Psoas muscle (tissue), 8 donors: Measurements from ENCODE around the gene IFI30. TPM values are rescaled to one million over a fixed set of nuclear protein-coding genes. Genes with fewer than 3 reads are reported as not detected.

Experiments used
- ATAC-seq, 4 donors: fragments of 200-7000 bp; cut with Tn5 transposase; one replicate each; pipeline ENCODE4 v1.9.1; 2020; ENCODE audit warnings: moderate library complexity in 3 of 4, mild to moderate bottlenecking in 2 of 4
- DNase-seq, 2 donors: peaks; one replicate each; pipeline ENCODE4 v3.0.0-alpha.2; 2020
- H3K27ac ChIP-seq: fragments of 200-600 bp; one replicate; pipeline ENCODE4 v1.8.0; 2022
- H3K27me3 ChIP-seq, 3 donors: fragments of 200-600 bp in 1 of 3; one replicate each; pipeline versions ENCODE4 v1.6.1 to v1.8.0; 2013 to 2022; ENCODE audit warnings: low read length in 2 of 3, mild to moderate bottlenecking in 2 of 3, moderate library complexity in 1 of 3; ENCODE audit not compliant: insufficient read depth in 3 of 3
- H3K36me3 ChIP-seq, 2 donors: fragments of 200-600 bp in 1 of 2; one replicate each; pipeline versions ENCODE4 v1.6.1 to v1.8.0; 2013 to 2022; ENCODE audit warnings: low read depth in 1 of 2, mild to moderate bottlenecking in 1 of 2, moderate library complexity in 1 of 2; ENCODE audit not compliant: insufficient read depth in 1 of 2
- H3K4me1 ChIP-seq: fragments of 200-600 bp; one replicate; pipeline ENCODE4 v1.8.0; 2022
- H3K4me3 ChIP-seq: fragments of 200-600 bp; one replicate; pipeline ENCODE4 v1.8.0; 2022; ENCODE audit warnings: mild to moderate bottlenecking
- H3K9me3 ChIP-seq: fragments of 200-600 bp; one replicate; pipeline ENCODE4 v1.8.0; 2022
- WGBS, 3 donors: extraction: QIAGEN DNeasy Blood & Tissue Kit; methylation state at CpG; one replicate each; pipeline versions ENCODE4 v1.1.6 to v1.1.7; 2013; 5-methylcytosine and 5-hydroxymethylcytosine counted together
- intact Hi-C, 2 donors: fragments of 100-400 bp; cut with DNase I; formaldehyde crosslinking; loops; one replicate each; pipeline versions ENCODE4 v1.11.0 to v1.14.2; 2022
- polyA plus RNA-seq, 3 donors: library from polyadenylated mRNA; stranded (reverse); fragments of 200-250 nt; gene quantifications; one replicate each; pipeline ENCODE4 v1.2.3, GENCODE V29; 2013
- total RNA-seq, 4 donors: library from RNA; stranded (reverse); fragmentation: NEBNext Ultra II Directional in 2 of 4; extraction: Animal tissue kit (Norgen Biotek cat#: 25700) in 2 of 4; gene quantifications; one replicate each; pipeline versions ENCODE4 v1.2.1 to v1.2.4, GENCODE V29; 2021 to 2023
- TF ChIP-seq, protein P1 (sequence below): fragments of 200-600 bp; IDR thresholded peaks from one replicate; pipeline ENCODE4 v1.8.0; 2022; ENCODE audit warnings: antibody characterized with exemption
- donor health status: healthy with polysubstance abuse.
- donor health status: DM: no; HTN: no; CAD: no; lungs with moderate emphysema.
- donor health status: Bipolar disorder and iron deficiency.
- donor health status: healthy.
- donor health status: DM: yes; HTN: yes; CAD: no.
- donor health status: DM: no; HTN: no; CAD: no.
- donor health status: DM: no; HTN: no; CAD: no.
- donor health status: DM: yes; HTN: yes; CAD: no.

Gene IFI30
- total and polyA plus RNA-seq, 7 donors = 1.4 to 21.5 (median 10.1) TPM

DNA sequence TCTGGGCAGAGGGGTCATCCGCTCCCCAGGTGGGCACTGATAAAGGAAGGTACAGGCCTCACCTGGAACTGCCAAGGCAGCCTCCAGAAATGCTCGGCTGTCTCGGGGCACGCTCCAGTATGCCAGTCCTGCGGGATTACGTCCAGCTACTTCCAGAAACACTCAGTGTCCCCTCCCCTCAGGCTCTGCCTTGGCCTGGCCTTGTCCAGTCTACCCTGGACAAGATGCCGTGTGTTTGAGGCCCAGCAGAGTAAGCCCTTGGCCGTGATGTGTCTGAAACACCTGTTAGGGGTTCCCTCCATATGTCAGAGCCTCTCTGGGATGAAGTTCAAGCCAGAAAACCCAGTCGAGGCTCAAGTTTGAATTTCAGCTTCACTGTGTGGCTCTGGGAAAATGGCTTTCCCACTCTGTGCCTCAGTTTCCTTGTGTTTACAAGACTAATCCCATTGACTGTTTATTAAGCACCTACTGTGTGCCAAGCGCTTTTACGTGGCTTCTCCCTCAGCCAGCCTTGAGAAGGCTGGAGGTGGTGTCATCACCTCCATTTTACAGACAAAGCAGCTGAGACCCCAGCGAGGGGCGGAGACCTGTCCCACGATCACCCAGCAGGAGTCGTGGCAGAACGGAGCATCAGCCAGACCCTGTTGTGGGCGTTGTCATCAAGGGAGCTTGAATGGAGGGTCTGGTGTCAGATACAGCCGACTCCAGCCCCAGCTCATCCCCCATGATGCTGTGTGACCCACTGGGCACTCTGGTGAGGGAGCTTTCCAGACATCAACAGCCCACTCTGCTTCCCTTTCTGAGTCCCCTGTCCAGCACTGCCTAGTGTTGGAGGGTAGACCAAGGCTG lies 22.6 kb upstream of the IFI30 start:
- no peaks in the 10 kb centered on the region for H3K9me3 ChIP-seq
- no peak overlapping the region for H3K27ac ChIP-seq
- H3K27me3 ChIP-seq = no peaks in the 10 kb centered on the region
- TF ChIP-seq, protein P1, sequence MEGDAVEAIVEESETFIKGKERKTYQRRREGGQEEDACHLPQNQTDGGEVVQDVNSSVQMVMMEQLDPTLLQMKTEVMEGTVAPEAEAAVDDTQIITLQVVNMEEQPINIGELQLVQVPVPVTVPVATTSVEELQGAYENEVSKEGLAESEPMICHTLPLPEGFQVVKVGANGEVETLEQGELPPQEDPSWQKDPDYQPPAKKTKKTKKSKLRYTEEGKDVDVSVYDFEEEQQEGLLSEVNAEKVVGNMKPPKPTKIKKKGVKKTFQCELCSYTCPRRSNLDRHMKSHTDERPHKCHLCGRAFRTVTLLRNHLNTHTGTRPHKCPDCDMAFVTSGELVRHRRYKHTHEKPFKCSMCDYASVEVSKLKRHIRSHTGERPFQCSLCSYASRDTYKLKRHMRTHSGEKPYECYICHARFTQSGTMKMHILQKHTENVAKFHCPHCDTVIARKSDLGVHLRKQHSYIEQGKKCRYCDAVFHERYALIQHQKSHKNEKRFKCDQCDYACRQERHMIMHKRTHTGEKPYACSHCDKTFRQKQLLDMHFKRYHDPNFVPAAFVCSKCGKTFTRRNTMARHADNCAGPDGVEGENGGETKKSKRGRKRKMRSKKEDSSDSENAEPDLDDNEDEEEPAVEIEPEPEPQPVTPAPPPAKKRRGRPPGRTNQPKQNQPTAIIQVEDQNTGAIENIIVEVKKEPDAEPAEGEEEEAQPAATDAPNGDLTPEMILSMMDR = no peak
- peaks cover 0 to 10% of the 10 kb centered on the region in 2 donors for H3K36me3 ChIP-seq
- DNase-seq (no peak), ATAC-seq (no peak)
- intact Hi-C loops = loop anchor here (5.0 to 10.0 kb wide), 3 partner anchors 34 to 146 kb away; partner anchors contain the start of gene ARRDC2 (in 1 of the 2)
- 69 to 76% (median 70%) methylated on average over 18 of the region's 18 CpGs for WGBS, 3 donors
- H3K4me1 ChIP-seq = peaks cover 27% of the 10 kb centered on the region
- H3K4me3 ChIP-seq = no peak overlapping the region

DNA sequence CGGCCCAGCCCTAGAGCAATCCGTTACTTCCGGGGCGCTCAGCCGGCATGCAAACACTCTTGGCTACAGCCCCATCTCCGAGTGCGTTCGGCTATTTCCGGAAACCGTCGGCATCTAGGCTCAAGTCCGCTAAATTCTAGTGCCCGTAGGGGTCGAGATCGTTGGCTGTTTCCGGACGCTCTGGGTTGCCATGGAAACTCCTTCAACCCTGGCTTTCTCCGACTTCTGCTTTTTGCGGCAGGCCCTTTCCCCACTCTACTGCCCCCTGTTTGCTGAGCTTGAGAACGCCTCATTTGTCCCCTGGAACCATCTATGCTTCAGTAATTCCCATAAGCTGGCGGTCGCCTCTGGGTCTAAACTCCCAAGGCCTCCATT lies 21.2 kb upstream of the IFI30 start:
- no peaks in the 10 kb centered on the region for H3K27me3 ChIP-seq
- H3K4me1 ChIP-seq = peaks cover 41% of the 10 kb centered on the region
- intact Hi-C loops = loop anchor here (5.0 to 10.0 kb wide), 3 partner anchors 35 to 148 kb away; partner anchors contain the start of gene ARRDC2 (in 1 of the 2)
- TF ChIP-seq, protein P1 = peak; percentile 53
- peak overlapping the region; percentile 76 for H3K4me3 ChIP-seq
- H3K27ac ChIP-seq = peak overlapping the region; percentile 92
- peaks cover 0 to 7% of the 10 kb centered on the region in 2 donors for H3K36me3 ChIP-seq
- no peaks in the 10 kb centered on the region for H3K9me3 ChIP-seq
- DNase-seq = peak; percentile 95 to 97
- 0 to 1% (median 0%) methylated on average over 22 of the region's 22 CpGs for WGBS, 3 donors
- peak; percentile 48 to 76 (median 67) for ATAC-seq

DNA sequence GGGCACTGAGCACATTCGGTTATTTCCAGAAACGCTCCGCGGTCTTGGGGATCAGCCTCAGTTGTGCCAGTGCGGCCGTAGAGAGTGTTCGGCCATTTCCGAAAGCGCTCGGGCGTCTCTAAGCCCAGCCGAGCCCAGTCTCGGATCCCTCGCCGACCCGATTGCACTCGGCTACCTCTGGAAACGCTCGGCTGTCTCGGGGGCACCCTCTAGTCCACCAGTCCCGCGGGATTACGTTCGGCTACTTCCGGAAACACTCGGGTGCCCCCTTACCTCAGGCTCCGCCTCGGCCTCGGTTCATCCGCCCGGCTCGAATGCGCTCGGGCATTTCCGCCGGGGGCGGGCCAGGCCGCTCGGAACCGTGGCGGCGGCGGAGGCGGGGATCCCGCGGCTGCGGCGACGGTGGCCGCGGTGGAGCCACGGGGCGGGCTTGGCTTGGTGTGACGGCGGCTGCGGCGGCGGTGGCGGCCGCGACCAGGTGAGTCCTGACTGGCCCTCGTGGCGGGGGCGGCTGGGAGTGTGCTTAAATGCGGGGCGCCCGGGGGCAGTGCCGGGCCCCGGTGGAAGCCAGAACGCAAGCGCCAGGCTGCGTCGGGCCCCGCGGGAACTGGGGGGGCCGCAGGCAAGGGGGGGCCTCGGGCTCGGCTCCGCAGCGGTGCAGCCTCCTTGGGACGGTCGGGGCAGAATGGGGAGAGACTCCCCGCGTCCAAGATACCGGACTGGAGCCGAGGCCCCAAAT lies 20.6 kb upstream of the IFI30 start, which contains the start of gene PIK3R2:
Gene PIK3R2 (plus strand): TSS at position 347 of the 739 bp plus-strand sequence. CDS start 2,717 bp downstream, outside the sequence.
- intact Hi-C loops = loop anchor here (5.0 to 10.0 kb wide), 3 partner anchors 36 to 148 kb away; partner anchors contain the start of gene ARRDC2 (in 1 of the 2)
- Histone ChIP-seq H3K27me3 (no peaks in the 10 kb centered on the region), H3K4me3 (peak within 1 kb of the TSS; percentile 76), H3K4me1 (peaks cover 47% of the 10 kb centered on the region), H3K9me3 (no peaks in the 10 kb centered on the region), H3K36me3 (peaks cover 0 to 6% of the 10 kb centered on the region in 2 donors), H3K27ac (peak within 1 kb of the TSS; percentile 92)
- peak; percentile 100 for DNase-seq
- 0 to 1% (median 0%) methylated on average over 58 to 86 of the region's 86 CpGs for WGBS, 3 donors
- TF ChIP-seq, protein P1 = no peak
- peak; percentile 87 to 92 (median 90) for ATAC-seq

DNA sequence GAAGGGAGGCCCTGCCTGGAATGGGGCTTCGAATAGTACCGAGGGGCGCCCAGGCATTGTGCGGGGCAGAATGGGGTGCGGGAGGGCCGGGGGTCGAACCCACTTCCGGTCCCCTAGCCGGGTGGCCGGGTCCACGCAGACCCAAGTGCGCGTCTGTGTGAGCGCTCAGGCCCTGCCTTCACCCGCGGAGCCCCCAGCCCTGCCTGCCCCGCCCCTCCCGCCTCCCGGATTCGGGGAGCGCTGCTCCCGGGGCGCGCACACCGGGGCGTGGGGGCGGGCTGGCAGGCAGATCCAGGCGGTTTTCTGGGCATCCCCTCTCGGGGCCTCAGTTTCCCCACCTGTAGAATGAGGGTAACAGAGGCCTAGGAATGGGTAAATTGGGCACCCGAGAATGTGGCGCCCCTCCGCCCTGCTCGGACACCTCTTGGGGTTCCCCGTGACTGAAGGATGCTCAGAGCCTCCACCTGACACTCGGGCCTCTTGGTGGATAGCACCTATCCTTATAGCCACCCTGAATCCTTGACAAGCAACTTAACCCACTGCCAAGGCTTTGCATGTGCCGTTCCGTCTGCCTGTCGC lies 20.0 kb upstream of the IFI30 start:
- DNase-seq = peak; percentile 40 to 72

More for the DNA sequence above, 20.0 kb upstream of the IFI30 start:
- Histone ChIP-seq H3K4me3 (peak overlapping the region; percentile 76), H3K27me3 (no peaks in the 10 kb centered on the region), H3K36me3 (peaks cover 0 to 6% of the 10 kb centered on the region in 2 donors), H3K9me3 (no peaks in the 10 kb centered on the region), H3K27ac (peak overlapping the region; percentile 92), H3K4me1 (peaks cover 52% of the 10 kb centered on the region)
- TF ChIP-seq, protein P1 = no peak
- no peak for ATAC-seq
- 1 to 3% (median 2%) methylated on average over 26 to 38 of the region's 38 CpGs for WGBS, 3 donors
- intact Hi-C loops = loop anchor here (5.0 to 10.0 kb wide), 3 partner anchors 36 to 149 kb away; partner anchors contain the start of gene ARRDC2 (in 1 of the 2)
